Stimulated activated naive CD8-positive, alpha-beta T cell treated with anti-CD3 and anti-CD28 coated beads, Interleukin-15, Interleukin-2, amounts not matched to agents 100 ng/mL and 50 ng/mL, for 24 hours (primary cell): ENCODE measurements around the gene MTFR1L.

Source experiments
- H3K27ac Mint-ChIP-seq: one replicate; pipeline ENCODE4 v1.8.0; 2021; ENCODE audit warnings: mild to moderate bottlenecking, mixed read lengths
- H3K27me3 Mint-ChIP-seq: one replicate; pipeline ENCODE4 v1.8.0; 2021; ENCODE audit warnings: mixed read lengths
- H3K36me3 Mint-ChIP-seq: one replicate; pipeline ENCODE4 v1.8.0; 2021; ENCODE audit warnings: low read depth, mixed read lengths
- H3K4me1 Mint-ChIP-seq: one replicate; pipeline ENCODE4 v1.8.0; 2021; ENCODE audit warnings: low read depth, mixed read lengths
- H3K4me3 Mint-ChIP-seq: one replicate; pipeline ENCODE4 v1.8.0; 2021; ENCODE audit warnings: mild to moderate bottlenecking, mixed read lengths
- H3K9me3 Mint-ChIP-seq: one replicate; pipeline ENCODE4 v1.8.0; 2021; ENCODE audit warnings: mixed read lengths

MTFR1L gene

DNA sequence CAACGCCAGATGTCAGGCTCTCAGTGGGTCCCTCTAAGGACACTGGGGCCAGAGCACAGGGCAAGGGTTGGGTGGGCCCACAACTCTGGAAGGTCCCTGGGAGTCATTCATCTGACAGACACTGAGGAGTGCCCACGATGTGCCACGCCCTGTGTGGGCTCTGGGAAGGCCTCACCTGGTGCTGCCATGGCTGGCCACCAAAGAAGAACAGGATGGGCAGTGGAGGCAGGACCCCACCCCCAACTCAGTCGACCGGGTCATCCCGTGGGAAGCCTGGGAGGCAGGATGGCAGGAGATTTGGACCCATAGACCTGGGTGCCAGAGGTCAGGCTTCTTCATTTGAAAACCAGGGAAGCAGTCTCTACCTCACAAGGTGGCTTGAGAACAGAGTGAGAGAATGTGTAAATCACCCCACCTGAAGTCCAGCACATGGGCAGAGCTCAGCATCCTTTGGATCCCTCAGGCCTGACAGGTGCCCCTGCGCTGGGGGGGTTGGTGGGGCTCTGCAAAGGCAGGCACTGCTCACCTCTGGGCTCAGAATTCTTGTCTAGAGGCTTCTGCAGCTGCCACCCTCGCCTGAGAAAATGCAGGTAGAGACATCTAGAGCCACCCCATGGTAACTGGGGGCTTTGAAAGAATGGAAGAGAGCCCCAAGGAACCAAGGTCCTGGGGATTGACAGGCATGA lies 20.9 kb upstream of the MTFR1L start:
- H3K4me1 Mint-ChIP-seq: peaks cover 65% of the 10 kb centered on the region
- no peak overlapping the region for H3K27ac Mint-ChIP-seq
- peak overlapping the region; percentile 63 for H3K4me3 Mint-ChIP-seq
- H3K9me3 Mint-ChIP-seq: no peaks in the 10 kb centered on the region
- H3K27me3 Mint-ChIP-seq: no peaks in the 10 kb centered on the region
- H3K36me3 Mint-ChIP-seq: no peaks in the 10 kb centered on the region

DNA sequence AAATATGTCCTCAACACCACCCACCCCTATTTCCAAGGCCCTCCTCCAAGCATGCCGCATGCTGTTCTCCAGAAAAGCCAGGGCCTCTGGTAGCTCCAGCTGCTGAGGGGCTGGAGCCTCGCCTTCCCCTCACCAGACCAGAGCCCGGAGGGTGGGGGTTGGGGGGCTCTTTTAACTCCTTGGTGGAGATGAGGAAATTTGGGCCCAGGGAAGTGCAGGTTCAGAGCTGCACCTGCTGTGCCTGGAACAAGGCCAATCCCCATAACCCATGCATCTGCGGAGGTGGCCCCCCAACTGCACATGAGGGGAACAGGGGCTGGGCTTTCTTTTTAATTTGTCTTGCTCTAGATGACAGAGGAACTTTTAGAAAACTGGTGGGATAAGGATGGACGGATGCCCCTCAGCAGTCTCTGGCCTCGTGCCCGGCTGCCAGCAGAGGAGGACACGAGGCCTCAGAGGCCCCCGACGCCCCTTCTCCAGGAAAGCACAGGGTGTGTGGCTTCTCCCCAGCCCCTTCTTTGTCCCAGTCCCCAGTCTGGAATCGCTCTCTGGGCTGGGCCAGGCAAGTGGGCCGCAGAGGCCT lies 20.3 kb upstream of the MTFR1L start:
- Mint-ChIP-seq H3K4me1 (peaks cover 71% of the 10 kb centered on the region), H3K36me3 (no peaks in the 10 kb centered on the region), H3K4me3 (peak overlapping the region; percentile 63), H3K27ac (no peak overlapping the region), H3K27me3 (no peaks in the 10 kb centered on the region), H3K9me3 (no peaks in the 10 kb centered on the region)

DNA sequence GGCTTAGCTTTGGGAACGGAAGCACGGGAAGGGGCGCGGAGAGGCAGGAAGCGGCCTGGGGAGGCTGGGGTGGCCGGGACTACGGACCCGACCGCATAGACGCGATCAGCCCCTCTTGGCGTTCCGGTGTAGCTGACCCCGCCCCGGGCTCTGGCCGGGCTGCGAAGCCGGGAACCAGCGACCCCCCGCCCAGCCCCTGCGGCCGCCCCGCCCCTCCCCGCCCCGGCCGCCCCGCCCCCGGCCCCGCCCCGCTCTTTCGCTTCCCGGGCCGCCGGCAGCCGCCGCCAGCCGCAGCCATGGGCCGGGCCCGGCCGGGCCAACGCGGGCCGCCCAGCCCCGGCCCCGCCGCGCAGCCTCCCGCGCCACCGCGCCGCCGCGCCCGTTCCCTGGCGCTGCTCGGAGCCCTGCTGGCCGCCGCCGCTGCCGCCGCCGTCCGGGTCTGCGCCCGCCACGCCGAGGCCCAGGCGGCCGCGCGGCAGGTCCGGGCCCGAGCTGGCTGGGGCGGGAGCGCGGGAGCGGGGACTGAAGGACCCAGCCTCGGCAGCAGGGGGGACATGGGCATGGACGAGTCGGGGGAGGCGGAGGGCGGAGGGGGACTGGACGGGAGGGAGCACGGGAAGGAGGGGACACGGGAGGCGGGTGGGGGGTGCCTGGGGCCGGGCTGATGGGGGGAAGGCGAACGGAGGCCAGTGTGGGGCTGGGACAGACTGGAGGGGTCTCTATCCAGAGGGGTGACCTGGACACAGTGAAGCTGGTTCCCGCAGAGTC lies 19.6 kb upstream of the MTFR1L start, which contains the start of gene SELENON:
Gene SELENON, plus strand, starts transcription at position 259 of the 768 bp plus-strand sequence. Its CDS starts 38 bp downstream, at position 297.
- Mint-ChIP-seq H3K27me3 (no peaks in the 10 kb centered on the region), H3K4me3 (peak within 1 kb of the TSS; percentile 78), H3K36me3 (no peaks in the 10 kb centered on the region), H3K27ac (no peak within 1 kb of the TSS), H3K4me1 (peaks cover 74% of the 10 kb centered on the region), H3K9me3 (no peaks in the 10 kb centered on the region)

DNA sequence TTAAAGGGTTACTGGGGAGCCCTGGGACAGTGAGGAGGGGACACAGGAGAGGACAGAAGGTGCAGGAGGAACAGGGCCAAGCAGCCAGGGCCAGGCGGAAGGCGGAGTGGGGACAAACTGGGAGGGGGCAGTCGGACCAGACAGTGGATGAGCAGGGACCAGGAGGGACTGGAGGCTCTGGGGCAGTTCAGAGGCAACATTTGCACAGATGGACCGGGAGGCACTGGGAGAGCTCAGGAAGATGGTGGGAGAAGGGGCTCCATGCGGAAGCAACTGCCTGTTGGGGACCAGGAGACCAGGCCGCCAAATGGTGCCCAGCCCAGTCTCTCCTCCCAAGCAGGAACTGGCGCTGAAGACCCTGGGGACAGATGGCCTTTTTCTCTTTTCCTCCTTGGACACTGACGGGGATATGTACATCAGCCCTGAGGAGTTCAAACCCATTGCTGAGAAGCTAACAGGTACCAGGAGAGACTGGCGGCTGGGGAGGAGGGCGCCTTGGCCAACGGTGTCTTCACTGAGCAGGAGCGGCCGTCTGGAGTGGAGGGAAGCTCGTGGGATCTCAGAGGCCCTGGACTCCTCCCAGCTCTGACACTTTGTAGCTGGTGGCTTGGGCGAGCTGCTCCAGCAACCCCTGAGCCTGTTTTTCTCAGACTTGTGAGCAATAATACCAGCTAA lies 18.9 kb upstream of the MTFR1L start:
- peak overlapping the region; percentile 78 for H3K4me3 Mint-ChIP-seq
- H3K36me3 Mint-ChIP-seq: peaks cover 5% of the 10 kb centered on the region
- H3K9me3 Mint-ChIP-seq: no peaks in the 10 kb centered on the region
- no peaks in the 10 kb centered on the region for H3K27me3 Mint-ChIP-seq
- H3K27ac Mint-ChIP-seq: no peak overlapping the region
- H3K4me1 Mint-ChIP-seq: peaks cover 67% of the 10 kb centered on the region

DNA sequence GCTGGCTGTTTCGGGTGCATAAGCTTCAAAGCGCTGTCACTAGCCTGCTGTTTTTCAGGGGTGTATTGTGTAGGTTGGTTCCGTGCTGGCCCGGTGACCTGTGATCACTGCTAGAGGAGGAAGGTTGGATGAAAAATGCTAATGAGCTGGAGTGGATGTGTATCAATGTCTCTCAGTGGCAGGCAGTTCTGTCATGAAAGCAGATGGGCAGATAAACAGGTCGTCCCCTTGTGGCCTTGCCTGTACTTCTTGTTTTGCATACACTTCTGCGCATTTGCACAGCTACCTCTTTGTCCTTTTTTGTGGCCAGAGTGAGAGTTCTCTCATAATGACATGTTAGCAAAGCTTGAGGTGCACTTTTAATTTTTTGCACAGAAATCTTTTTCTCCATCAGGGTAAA lies 16.8 kb upstream of the MTFR1L start:
- Mint-ChIP-seq H3K27me3 (no peaks in the 10 kb centered on the region), H3K4me1 (peaks cover 47% of the 10 kb centered on the region), H3K9me3 (no peaks in the 10 kb centered on the region), H3K27ac (no peak overlapping the region), H3K4me3 (no peak overlapping the region), H3K36me3 (peaks cover 7% of the 10 kb centered on the region)

DNA sequence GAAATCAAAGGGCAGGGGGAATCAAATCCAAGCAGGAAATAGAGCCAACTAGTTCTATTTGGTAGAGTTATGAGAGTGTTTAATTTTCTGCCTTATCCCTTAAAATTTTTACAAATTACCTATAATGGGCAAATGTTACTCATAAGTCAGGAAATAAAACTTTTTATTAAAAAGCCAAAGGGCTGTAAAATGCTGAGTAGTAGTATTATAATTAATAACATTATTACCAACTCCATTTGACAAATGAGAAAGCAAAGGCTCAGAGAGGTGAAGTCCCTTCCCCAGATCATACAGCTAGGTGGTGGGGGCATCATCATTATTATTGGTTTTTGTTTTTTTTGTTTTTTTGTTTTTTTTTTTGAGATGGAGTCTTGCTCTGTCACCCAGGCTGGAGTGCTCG lies 16.4 kb upstream of the MTFR1L start:
- peaks cover 7% of the 10 kb centered on the region for H3K36me3 Mint-ChIP-seq
- peaks cover 43% of the 10 kb centered on the region for H3K4me1 Mint-ChIP-seq
- H3K27ac Mint-ChIP-seq: no peak overlapping the region
- H3K27me3 Mint-ChIP-seq: no peaks in the 10 kb centered on the region
- no peak overlapping the region for H3K4me3 Mint-ChIP-seq
- no peaks in the 10 kb centered on the region for H3K9me3 Mint-ChIP-seq

DNA sequence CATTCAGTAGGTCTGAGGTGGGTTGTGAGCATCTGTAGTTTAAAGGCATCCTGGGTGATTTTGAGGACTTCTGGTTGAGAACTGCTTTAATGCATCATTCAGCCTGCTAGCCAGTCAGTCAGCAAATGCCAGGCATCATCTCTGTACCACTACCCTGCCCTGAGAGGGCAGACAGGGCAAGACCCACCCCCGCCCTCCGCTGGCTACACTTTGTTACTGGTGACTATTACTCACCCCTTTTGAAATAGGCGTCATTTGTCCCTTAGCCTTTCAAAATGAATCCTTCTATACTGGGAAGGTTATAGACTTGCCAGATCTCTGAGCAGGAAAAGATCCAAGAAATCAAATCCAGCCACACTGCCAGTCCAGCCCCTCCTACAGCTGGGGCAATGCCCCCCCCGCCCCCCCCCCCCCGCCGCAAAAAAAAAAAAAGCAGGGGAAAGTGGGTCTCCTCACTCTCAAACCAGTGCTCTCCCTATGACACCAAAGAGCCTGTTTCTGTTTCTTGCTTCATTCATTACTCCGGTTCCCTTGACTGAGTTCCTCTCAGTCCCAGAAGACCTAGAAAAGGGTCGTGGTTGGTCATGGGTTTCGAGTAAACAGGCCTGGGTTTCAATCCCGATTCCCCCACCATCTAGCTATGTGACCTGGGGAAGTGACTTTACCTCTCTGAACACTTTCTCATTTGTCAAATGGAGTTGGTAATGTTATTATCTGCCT lies 15.3 kb upstream of the MTFR1L start:
- H3K9me3 Mint-ChIP-seq: no peaks in the 10 kb centered on the region
- peaks cover 37% of the 10 kb centered on the region for H3K4me1 Mint-ChIP-seq
- H3K36me3 Mint-ChIP-seq: peaks cover 7% of the 10 kb centered on the region
- no peaks in the 10 kb centered on the region for H3K27me3 Mint-ChIP-seq
- H3K27ac Mint-ChIP-seq: no peak overlapping the region
- H3K4me3 Mint-ChIP-seq: no peak overlapping the region

DNA sequence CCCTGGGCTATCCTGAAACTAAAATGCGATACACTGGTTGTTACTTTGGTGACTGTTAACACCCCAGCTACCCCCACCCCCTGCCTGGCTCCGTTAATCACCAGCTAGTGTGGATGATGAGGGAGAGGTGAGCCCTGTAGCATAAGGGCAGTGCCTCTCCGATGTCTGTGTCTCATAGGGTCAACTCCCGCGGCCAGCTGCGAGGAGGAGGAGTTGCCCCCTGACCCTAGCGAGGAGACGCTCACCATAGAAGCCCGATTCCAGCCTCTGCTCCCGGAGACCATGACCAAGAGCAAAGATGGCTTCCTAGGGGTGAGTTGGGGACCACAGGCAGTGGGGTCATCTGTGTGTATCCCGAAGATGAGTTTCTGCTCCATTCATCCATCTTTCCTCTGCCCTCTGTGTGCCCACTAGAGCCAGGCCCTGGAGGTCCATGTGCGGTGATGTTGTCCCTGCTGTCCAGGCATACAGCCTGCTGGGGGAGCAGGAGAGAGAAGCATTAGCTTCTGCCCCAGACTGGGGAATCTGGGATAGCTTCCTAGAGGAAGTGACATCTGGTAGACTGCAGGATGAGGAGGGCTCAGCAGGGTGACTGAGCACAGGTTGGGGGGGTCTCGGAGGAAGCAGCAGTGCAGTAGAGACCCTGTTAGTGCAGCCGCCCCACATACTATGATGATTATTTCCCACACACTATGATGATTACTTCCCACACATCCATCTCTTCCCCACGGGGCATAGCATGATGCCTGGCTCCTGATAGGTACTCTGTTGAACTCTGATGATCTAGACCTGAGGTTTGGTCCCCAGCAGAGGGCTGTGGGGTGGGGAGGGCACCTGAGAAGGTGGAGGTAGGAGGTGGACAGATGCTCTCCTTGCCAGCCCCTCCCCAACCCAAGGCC lies 14.5 kb upstream of the MTFR1L start:
- H3K9me3 Mint-ChIP-seq: no peaks in the 10 kb centered on the region
- no peak overlapping the region for H3K27ac Mint-ChIP-seq
- H3K4me3 Mint-ChIP-seq: no peak overlapping the region
- H3K36me3 Mint-ChIP-seq: peaks cover 7% of the 10 kb centered on the region
- no peaks in the 10 kb centered on the region for H3K27me3 Mint-ChIP-seq
- H3K4me1 Mint-ChIP-seq: peaks cover 33% of the 10 kb centered on the region

DNA sequence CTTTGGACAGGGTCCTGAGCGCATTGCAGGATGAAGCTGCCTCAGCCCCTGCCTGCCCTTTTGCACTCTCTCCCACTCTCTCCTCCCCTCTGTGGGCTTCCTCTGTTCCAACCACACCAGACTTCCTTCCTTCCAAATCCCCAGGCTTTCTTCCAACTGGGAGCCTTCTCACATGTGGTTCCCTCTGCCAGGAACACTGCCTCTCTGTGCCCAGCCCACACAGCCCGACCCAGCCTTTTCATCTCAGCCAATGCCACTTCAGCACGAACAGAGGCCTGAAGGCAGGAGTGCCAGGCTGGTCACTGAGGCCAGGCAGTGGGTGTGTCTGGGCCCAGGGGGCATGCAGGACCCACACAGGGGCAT lies 13.9 kb upstream of the MTFR1L start:
- H3K27me3 Mint-ChIP-seq: no peaks in the 10 kb centered on the region
- H3K9me3 Mint-ChIP-seq: no peaks in the 10 kb centered on the region
- H3K27ac Mint-ChIP-seq: no peak overlapping the region
- H3K4me1 Mint-ChIP-seq: peaks cover 29% of the 10 kb centered on the region
- no peak overlapping the region for H3K4me3 Mint-ChIP-seq
- peaks cover 7% of the 10 kb centered on the region for H3K36me3 Mint-ChIP-seq

DNA sequence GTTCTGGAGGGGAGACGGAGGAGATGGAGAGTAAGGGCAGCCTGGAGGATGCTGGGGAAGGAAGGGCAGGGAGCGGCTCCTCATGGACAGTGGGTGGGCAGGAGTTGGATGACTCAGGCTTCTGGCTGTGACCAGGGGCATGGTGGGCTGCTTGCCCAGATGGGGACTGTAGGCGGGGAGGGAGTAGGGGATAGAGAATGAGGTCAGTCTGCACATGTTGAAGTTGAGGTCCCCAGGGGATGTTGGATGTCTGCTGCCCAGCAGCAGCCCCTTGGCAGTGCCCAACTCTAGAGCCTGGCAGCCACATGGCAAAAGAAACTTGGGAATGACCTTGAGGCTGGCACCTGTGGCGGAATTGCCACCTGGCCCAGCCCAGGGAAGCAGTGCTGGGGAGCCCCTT lies 13.3 kb upstream of the MTFR1L start:
- H3K27ac Mint-ChIP-seq: no peak overlapping the region
- no peaks in the 10 kb centered on the region for H3K9me3 Mint-ChIP-seq
- H3K4me1 Mint-ChIP-seq: peaks cover 26% of the 10 kb centered on the region
- peaks cover 7% of the 10 kb centered on the region for H3K36me3 Mint-ChIP-seq
- no peak overlapping the region for H3K4me3 Mint-ChIP-seq
- no peaks in the 10 kb centered on the region for H3K27me3 Mint-ChIP-seq

DNA sequence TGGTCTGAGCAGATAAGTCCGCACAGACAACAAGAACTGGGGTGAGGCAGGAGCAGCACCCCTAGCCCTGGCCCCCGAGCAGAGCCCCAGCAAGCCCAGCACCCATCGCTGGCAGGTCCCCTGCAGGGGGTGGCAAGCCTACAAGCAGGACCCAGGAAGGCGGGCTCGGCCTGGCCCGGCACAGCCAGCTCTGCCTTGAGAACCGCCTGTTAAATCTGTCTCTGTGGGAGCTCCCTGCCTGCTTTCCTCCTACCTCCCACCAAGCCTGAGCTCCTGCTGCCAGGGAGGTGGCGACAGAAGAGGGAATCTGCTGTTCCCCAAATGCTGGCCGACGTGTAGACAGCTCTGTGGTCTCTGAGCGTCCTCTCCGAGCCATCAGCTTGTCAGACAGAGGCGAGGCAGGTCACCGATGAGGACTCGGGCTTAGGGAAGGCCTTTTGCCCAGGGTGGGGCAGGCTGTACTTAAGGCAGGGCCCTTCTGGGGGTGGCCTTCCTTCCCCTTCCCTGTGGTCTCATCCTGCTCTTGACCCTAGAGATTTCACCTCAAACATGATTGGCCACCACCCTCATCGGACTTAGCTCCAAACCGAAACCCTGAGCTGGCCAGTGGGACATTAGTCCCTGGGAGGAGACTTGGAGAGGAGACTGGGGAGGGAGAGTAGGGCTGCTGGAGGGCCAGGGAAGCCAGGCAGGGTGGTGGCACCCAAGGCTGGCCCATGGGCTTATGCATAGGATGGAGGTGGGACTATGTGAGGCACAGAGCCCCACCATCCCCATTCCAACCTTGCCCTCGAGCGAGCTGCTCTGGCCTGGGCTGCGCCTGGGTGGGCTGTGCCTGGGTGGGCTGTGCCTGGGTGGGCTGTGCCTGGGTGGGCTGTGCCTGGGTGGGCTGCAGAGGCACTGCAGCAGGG lies 12.0 kb upstream of the MTFR1L start:
- Mint-ChIP-seq H3K27me3 (no peaks in the 10 kb centered on the region), H3K4me3 (no peak overlapping the region), H3K4me1 (peaks cover 18% of the 10 kb centered on the region), H3K36me3 (peaks cover 7% of the 10 kb centered on the region), H3K27ac (no peak overlapping the region), H3K9me3 (no peaks in the 10 kb centered on the region)

DNA sequence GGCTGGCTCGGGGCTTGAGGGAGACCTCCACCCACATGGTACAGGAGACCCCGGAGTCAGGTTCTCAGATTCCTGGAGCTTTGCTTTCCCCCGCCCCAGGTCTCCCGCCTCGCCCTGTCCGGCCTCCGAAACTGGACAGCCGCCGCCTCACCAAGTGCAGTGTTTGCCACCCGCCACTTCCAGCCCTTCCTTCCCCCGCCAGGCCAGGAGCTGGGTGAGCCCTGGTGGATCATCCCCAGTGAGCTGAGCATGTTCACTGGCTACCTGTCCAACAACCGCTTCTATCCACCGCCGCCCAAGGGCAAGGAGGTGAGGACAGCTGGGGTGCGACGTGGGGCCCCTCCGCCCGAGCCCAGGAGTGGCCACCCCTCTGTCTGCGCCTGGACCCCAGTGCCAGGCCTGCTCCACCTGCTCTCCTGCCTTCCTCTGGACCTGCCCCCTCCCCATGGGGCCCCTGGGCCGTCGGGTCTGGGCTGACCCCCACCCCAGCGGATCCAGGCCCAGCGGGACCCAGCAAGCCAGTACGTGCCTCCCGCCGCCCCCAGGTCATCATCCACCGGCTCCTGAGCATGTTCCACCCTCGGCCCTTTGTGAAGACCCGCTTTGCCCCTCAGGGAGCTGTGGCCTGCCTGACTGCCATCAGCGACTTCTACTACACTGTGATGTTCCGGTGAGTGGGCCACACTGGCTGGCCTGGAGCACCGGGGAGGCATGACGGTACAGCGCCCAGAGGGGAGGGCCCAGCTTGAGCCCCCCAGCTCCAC lies 11.1 kb upstream of the MTFR1L start:
- Mint-ChIP-seq H3K4me1 (peaks cover 11% of the 10 kb centered on the region), H3K4me3 (no peak overlapping the region), H3K27ac (no peak overlapping the region)

More for the DNA sequence above, 11.1 kb upstream of the MTFR1L start:
- Mint-ChIP-seq H3K27me3 (no peaks in the 10 kb centered on the region), H3K36me3 (peaks cover 7% of the 10 kb centered on the region), H3K9me3 (no peaks in the 10 kb centered on the region)
